HG03108 (cell line): Measurements from ENCODE around the gene RPL29.

ENCODE experiments used
- ATAC-seq: cut with Tn5 transposase; IDR thresholded peaks from one replicate; pipeline ENCODE4 v1.9.1; 2021; ENCODE audit warnings: moderate library complexity; ENCODE audit not compliant: unreplicated experiment

RPL29 gene

DNA sequence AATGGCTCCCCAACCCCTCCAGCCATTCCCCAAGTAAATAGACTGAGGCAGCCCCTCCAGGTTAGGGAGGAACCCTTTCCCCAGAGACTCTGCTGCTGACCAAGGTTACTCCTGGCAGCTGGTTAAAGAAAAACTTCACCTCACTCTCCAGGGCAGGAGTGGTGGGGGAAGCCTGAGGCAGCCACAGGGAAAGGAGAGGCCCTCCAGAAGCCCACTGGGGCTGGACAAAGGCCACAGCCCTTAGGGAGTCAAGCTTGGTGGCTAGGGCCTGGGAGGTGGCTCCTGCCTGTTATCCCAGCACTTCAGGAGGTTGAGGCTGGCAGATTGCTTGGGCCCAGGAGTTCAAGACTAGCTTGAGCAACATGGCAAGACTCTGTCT, 11.4 kb downstream of the RPL29 start:
- ATAC-seq, result no peak

DNA sequence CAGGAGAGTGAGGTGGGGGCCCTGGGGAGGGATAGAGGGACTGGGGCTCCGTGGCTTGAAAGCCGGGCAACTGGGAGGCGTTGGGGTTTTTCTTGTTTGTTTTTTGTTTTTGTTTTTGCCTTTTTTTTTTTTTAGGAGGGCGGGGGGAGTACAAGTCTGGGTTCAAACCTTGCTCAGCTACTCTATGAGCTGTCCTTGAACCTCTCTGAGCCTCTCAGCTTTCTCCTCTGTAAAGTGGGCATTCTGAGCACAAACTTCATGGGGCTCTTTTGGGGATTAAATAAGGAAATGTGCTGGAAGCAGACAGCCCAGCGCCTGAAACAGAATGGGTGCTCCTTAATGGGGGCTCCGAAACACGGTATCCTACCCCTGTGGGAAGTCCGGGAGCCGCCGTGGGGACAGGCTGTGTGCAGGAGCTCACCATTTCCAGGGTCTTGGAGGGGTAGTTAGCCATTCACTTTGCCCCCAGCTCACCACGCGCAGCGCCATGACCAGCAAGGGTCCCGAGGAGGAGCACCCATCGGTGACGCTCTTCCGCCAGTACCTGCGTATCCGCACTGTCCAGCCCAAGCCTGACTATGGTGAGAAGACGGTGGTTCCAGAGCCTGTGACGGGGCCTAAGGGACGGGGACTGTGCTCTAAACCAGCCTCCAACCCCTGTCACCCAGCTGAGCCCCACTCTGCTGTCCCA, 12.0 kb downstream of the RPL29 start:
- no peak for ATAC-seq

DNA sequence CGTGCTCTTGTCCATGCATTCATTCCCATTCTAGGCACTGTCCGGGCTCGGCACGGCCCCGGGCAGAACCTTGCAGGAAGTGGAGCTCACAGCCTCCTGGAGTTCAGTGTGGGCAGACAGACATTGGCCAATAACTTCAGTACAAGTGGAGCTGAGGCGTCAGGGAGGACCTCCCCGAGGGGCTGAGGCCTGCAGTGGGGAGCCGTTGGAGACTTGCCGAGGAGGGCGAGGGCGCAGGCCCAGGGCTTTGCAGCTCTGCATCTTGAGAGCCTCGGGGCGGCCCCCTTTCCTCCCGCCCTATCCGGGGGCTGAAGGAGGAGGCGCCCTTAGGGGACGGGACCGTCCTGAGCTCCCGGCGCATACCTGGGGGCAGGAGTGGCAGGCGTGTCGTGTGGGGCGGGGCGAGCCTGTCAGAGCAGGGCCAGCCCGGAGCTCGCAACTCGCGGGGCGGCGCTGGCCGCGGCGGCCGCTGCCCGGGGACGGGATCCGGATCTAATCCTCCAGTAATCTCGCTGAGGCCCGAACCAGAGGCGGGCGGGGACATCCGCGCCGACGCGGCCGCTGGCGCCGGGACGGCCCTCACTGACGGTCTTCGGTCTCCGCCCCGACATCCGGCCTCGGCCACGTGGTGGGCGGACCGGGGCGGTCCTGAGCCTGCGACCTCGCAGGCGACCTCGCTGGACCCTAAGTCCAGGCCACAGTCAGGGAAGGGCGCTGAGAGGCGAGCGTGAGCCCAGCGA, 12.7 kb downstream of the RPL29 start, which contains the start of gene ACY1:
Gene ACY1 (plus strand): TSS at position 698 of the 740 bp plus-strand sequence. CDS start 530 bp downstream, outside the sequence.
- ATAC-seq, result peak; percentile 71

DNA sequence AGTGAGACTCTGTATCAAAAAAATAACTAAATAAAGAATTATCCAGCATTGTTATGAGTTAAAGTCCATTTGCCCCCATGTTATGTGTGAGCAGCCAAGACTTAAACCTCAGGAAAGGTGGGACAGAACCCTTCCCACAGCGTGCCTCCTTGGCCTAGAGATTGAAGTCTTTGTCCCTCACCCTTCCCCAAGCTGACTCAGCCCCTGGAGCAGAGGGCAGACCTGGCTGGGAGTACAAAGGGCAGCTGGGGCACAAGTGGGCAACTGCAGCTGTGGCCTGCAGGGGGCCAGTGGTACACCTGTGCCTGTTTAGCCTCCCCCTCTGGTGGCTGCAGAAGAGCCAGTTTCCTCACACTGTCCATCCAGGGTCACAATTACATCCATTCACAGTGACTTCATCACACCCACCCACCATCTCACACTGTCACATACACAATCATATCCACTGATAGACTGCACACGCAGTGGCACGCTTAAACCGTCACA, 13.3 kb downstream of the RPL29 start:
- peak; percentile 39 for ATAC-seq

DNA sequence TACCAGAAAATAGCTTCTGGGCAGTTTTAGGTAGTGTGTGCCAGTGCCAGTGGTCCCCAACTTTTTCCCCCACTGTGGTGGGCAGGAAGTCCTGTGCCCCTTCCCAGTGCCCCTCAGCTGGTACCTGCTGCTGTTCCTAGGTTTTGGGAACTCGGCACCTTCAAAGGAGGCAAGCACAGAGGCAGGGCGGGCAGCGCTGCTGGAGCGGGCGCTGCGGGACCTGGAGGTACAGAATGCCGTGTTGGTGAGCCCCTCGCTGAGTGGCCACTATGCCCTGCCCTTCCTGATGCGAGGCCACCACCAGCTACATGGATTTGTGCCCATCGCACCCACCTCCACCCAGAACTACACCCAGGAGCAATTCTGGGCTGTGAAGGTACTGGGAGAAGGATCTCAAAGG, 15.4 kb downstream of the RPL29 start:
- no peak for ATAC-seq

DNA sequence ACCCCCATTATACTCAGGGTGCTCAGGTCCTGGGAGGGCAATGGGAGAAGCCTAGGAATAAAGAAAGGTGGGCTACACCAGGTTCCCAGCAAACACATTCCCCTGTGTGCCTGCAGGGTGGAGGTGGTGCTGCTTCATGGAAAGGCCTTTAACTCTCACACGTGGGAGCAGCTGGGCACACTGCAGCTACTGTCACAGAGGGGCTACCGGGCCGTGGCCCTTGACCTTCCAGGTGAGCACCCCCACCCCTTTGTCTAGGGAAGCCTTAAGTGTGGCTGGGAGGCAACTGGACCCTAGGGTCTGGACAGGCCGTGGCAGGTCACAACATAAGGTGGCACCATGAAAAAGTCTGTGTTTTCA, 17.6 kb downstream of the RPL29 start:
- ATAC-seq, result no peak

DNA sequence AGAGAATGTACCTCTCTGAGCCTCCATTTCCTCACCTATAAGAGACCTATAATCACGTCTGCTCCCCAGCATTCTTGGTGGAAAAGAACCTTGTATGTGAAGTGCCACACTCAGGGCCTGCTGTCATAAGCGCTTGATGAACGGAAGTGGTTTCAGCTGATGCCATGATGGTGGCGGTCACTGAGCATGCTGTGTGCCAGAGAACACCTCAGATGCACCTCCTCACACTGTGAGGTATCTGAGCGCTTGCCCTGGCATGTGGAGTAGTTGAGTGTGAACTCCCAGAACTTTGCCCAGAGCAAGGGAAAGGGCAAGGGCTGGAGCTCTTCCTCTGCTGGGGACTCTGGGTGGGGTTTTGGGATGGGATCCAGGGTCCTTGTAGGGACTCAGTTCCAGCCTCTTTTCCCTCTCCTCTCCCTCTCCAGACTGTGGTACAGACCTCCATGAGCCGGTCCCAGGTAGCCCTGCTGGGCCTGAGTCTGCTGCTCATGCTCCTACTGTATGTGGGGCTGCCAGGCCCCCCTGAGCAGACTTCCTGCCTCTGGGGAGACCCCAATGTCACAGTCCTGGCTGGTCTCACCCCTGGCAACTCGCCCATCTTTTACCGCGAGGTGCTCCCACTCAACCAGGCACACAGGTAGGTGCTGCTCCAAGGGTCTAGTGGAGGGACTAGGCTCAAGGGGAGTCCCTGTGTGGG, 18.1 kb downstream of the RPL29 start:
- ATAC-seq, result no peak

DNA sequence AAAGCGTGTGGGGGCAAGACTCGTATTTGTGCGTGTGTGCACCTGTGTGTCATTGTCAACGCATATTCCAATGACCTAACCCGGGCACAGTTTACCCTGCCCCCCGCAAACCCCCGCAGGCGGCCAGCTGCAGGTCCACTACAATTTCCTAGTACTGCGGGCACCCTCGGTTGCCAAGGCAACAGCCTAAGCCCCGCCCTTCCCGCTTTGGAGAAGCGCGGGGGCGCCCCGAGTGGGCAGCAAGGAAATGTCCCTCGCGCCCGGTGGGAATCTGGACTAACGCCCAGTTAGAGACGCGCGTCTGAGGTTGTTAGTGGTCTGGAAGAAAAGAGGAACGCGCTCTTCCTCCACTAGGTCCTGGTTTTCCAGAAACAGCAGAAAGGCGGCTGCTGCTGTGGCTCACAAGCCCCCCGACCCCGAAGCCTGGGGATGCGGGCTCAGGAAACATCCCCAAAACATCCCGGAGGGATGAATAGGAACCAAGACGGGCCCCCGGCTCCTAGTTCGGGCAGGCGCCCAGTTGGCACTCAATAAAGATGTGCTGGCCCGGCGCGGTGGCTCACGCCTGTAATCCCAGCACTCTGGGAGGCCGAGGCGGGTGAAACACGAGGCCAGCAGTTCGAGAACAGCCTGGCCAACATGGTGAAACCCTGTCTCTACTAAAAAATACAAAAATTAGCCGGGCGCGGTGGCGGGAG, 19.7 kb downstream of the RPL29 start:
- ATAC-seq, result no peak

DNA sequence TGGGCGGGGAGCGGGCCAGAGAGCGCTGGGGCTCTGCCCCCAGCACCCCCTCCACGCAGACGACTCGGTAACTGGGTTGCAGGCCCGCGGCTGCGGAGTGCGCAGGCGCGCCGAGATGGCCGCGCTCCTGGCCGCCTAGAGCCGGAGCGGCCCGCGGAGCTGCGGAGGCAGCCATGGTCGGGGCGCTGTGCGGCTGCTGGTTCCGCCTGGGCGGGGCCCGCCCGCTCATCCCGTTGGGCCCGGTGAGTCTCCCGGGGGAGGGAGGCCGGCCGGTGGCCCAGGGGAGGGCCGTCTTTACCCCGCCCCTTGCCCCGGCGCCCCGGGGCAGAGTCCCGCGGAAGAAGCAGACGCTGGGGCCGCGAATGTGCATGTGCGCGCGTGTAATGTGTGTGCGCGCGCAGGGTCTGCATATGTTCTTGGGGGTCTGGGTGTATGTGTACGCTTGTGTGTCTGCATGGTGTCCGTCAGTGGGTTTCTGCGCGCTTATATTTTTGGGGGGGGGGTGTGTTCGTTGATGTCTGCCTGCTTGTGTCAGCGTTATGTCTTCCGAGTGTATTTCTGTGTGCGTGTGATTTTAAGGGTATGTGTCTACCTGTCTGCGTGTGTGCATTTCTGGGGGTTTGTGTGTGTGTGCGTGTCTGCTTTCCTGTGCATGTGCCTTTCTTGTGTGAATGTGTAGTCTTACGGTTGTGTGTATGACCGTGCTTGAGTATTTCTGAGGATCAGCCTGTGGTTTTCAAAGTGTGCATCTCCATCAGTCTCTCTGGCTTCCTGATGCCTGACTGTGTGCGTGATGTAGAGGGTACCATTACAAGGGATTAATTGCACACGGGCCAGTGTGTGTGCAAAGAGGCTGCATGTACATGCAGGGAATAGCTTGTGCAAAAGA, 20.5 kb downstream of the RPL29 start, which contains the start of gene ABHD14A:
Gene ABHD14A (plus strand): TSS at position 102 of the 889 bp plus-strand sequence. CDS start 72 bp downstream, at position 174.
- ATAC-seq, result peak; percentile 50

DNA sequence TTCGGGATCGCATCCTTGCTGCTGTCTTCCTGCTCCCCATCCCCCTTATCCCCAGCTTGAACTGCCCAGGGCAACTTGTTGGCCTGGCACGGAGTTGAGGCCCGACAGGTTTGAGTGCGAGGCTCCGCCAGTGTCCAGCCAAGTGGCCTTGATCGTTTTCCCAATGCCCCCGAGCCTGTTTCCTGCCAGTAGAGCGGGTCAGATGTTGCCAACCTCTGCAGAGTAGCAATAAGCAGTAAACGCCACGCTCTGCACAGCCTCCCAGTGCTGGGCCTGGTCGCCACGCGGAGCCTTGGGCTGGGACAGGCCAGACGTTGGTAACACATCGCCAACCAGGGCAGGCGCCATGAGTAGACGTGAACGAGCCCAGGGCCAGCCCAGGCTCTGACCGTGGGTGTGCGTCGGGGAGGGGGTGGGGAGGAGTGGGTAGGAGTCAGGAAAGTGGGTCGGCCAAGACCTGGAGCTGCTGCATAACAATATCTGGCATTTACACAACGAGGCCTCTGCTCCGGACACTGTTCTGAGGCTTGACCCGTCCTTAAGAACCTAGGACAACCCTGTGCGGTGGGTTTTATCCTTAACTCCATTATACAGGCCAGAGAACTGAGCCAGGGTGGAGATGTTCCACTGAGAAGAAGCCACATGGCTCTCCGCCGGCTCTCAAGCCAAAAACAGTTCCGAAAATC, 21.3 kb downstream of the RPL29 start:
- peak; percentile 5 for ATAC-seq

DNA sequence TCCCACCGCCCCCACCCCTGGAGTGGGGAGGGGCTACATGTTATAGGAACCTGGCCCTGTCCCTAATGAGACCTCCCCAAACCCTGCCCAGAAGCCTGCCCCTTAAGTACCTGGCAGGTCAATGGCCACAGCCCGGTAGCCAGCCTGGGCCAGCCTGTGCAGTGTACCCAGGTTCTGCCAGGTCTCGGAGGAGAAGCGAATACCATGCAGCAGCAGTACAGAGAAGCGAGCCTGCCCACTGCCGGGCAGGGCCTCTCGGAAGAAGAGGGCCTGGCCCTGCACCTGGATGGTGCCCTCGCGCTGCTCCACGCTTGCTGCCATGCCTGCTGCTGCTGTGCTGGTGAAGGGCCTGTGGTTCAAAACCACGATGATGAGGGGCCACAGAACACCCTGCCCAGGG, 24.3 kb downstream of the RPL29 start:
- ATAC-seq, result no peak

DNA sequence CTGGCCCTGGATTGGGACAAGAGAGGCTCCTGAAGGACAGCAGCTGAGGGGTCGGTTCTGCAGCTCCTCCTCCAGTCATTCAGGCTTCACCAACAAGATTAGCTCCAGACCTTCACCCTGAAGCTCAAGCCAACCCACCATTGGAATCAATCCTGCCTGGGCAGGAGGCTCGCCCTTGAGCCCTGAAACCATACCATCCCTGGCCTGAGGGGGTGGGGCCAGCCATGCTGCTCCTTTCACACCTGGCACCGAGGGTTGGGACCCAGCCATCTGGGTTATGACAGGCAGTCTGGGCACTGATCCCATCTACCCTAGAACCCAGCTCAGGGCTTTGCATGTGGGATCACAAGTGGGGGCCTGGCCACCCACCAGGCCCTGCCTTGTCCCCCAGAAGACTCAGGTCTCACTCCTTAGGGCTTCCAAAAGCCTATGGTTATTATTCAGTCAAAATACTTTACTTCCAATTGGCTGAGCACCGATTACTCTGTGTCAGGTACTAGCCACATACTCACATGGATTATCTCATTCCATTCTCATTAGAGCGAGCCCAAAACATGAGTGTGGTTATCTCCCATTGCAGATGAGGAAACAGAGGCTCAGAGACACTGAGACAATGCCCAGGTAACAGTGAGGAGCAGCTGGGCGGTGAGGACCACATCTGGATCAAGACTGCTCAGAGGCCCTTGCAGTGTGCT, 24.9 kb downstream of the RPL29 start:
- ATAC-seq, result no peak

DNA sequence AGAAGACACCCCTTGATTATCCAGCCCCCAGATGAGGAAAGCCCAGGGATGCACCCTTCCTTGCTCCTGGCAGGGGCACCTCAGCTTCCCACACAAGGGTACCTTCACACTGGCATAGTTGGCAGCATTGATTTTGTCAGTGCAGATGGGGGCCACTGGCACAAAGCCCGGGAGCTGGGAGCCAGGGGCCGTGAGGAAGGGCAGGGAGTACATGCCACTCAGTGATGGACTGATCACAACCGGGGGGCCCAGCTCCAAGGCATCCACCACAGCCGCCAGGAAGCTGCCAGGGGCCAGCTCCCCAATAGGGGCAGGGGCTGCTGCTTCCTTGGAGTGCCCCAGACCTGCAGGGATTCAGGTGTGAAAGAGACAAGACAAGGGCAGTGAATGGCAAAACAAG, 25.9 kb downstream of the RPL29 start:
- no peak for ATAC-seq

DNA sequence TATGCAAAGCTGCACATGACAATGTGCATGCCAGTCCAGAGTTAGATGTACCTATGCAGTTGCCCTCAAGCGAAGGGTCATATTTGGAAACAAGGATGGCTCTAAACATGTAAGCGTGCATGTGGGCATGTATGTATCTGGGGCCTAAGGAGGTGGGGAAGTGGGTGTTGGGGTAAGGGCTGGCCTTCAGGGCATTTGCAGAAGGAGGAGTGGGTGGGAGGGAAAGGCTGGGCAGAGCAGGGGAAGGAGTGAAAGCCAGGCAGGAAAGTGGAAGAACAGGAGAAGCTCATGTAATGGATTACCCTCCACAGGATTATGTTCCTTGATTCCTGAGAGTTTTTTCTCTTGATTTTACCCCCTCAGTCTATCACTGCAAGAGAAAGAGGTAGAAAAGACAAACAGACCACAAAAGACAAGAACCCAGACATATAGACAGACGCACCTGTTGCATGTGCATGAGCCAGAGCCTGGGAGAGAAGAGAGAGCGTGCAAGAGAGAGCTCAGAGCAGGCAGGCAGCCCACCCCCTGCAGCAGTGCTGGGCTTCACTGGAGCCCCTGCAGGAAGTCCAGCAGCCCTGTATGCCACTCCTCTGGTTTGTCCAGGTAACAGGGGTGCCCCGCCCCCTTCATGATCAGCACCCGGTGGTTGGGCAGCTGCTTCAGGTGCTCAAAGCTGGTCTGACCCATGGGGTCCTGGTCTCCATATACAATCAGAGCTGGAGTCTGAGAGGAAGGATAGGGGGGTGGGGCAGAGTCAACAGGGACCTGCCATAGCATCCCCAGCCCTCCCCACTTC, 26.6 kb downstream of the RPL29 start:
- ATAC-seq, result no peak

DNA sequence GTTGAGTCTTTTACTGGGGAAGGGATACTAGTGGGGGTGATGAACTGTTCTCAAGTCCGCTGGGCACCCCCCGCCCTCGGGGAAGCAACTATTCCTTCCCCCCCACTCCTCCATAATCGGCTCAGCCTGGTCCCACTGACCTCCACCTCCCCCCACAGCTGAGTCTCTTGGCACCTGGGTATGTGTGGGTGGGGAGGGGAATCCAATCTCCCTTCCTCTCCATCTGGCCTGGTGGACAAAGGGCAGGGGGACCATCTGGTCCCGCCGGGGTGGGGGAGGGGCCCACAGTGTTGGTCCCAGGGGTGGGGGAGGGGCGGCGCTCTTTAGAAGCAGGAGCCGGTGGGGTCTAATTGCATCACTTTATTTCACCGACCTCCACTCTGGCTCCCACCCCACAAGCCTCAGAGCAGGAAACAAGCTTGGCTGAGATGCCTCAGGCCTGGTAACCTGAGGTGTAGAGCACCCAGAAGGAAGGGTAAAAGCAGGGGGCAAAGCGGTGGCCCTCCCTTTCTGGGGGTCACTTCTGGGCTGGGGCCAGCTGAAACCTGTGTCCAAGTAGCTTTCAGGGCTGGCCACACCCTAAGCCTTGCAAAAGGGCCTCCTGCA, 27.4 kb downstream of the RPL29 start:
- no peak for ATAC-seq

DNA sequence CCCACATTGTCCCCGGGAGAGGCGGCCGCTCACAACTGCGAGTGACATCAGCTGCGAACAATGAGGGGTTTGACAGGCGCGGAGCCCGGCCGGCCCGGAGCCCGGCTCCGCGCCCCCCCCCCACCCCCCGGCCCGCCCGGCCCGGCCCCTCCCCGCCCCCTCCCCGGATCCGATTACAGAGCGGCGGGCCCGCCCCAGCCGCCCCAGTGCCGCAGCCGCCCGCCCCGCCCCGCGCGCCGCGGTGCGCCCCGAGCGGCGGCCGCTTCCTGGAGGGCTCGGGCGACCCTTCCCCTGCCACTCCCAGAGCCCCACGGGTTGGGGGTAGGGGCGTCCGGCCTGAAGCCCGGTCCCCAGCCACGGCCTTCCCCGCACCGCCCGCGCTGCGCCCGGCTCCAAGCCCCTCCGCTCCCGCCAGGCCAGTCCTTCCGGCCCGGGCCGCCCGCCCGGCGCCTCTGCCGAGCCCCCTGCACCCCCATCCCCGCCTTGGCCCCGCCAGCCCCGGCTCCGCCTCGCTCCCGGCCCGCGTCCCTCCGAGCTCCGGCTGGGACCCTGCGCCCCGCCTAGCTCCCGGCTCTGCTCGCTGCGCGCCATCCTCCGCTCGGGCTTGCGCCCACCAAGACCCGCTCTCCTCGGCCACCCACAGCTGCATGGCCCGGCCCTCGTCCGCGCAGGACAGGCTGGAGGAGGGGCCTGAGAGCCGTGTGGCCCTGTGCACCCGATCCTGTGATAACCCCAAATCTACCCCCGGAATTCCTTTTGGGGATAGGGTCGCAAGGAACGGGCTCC, 28.1 kb downstream of the RPL29 start, which contains the start of gene PCBP4:
Gene PCBP4 (minus strand): TSS at position 71 of the 786 bp plus-strand sequence. CDS start 6,214 bp downstream, outside the sequence.
- ATAC-seq, result no peak

DNA sequence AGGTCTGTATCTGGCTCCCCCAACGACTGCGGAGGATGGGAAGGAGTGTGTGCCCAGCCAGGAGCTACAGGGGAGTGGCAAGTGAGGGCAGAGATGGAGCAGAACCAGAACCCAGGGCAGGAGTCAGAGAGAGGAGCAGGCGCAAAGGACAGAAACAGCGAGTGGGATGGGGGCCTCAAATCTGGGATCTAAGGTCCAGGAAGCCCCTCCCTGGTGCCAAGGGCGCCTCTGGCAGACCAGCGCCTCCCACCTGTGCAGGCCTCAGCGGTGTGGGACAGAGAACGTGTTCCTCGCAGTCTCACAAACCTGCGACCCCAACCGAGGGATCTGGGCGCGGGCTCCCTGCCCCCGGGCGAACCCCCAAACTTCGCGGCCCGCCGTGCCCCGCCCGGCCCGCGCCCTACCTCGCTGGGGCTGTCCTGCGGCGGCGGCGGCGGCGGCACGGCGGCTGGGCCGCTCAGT, 28.7 kb downstream of the RPL29 start:
- ATAC-seq, result no peak
